HG02798 (cell line): ENCODE measurements around the gene F10.
"Not testable (repeated sequence)": the region's sequence is repeated elsewhere in the genome, so short reads cannot be mapped to it uniquely, and the experiment has no call there.

Experiments used
- ATAC-seq: cut with Tn5 transposase; IDR thresholded peaks from one replicate; pipeline ENCODE4 v1.9.1; 2021; ENCODE audit warnings: mild to moderate bottlenecking; ENCODE audit not compliant: unreplicated experiment, poor library complexity

The F10 gene

DNA sequence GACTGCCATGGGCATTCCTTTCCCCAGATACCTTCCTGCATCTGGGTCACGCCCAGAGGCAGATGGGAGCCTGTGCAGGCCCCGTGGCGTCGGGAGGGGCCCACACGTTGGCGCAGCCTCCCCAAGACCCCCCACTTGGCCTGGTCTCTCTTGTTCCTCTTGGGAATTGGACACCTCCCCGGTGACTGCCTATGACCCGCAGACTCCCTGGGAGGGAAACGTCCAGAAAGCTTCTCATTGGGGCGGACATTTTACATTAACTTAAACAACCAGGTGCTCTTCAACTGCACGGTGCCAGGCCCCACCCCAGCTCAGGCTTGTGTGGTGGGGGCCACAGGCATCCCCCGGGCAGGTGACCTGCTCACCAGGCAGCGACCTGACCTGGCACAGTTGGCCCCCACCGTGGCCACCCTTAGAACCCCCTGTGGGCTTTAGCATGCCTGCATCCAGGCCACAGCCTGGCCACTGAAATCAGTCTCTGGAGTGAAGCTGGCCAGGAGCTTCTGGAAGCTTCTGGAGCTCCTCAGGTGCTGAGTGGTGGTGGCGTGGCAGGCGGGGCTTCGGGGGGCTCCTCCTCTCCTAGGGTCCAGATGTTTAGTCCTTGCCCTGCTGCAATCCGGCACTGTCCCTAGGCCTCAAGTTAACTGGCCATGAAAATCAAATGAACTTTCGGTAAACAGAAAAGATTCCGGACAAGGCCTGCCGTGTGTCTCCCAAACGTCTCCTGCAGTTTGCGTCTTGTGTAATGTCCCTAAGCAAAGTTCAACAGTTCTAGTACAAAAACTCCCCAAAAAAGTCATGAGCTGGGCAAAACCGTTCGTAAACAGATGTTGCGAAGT is 27.3 kb downstream of the F10 start:
- no peak for ATAC-seq

DNA sequence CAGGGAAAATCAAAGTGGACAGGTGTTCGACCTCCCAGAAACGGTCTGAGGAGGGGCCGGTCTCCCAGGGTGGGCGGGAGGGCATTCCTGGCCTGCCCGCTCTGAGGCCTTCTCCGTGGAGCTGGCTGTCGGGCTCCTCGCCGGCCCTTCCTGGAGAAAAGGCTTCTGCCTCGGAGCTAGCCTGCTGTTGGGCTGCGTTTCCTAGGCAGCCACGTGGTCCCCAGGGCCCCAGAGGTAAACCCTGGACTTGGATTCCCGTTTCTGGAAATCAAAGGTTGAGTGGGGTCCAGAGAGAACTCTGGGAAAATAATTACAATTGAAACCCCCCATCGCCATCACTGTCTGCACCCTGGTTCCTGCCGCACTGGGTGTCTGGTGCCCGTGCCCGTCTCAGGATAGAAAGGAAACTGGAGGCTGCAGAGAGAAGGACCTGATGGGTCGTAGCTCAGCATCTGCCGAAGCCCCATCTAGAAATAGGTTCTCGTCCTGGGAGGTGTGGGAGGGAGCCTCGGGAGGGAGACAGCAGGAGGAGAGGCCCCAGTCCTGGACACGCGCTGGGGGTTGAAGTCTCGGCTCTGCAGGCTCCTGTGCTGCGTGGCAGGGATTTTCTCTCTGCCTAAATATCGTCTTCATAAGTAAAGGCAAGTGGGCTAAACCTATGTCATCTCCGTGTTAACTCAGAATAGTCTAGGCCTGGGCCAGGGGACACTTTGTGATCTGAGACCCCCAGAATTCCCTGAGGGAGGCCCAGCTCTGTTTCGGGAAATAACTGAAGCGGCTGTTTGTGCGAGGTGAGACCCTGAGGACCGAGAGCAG is 28.2 kb downstream of the F10 start:
- no peak for ATAC-seq

DNA sequence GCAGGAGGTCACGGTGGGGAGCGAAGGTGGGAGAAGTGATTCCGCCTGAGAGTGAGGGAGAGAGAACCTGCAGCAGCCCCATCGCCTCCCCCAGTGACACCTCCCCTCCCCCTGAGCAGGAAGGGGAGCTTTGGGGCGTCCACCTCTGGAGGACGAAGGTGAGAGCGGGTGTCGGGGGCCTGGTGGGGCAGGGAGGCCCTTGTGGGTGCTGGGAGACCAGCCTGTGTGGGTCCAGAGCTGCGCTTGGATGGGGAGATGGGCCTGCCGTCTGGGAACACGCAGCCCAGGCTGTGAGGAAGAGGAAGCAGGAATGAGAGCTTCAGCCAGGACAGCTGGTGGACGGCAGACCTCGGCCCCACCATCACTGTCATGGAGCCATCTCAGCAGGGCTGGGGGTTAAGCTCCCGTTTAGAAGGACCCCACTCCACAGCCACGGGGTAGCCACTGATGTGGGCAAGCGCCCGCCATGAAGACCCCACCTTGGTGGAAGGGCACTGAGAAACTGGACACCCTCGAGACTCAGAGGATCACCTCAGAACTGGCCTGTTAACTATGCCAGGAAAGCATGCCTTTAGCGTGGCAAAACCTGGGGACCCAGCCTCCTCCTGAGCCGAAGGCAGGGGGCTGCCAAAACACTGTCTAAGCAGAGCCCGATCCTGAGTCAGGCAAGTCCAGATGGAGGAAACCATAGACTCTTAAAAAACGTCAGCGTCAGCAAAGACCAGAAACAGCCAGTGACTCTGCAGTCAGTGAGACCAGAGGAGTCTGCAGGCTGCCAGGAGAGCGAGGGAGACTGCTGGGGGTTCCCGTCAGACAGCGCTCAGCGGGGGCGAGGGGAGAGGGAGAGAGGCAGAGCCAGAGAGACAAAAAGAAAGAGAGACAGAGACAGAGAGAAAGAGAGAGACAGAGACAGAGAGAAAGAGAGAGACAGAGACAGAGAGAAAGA is 29.4 kb downstream of the F10 start:
- no peak for ATAC-seq

DNA sequence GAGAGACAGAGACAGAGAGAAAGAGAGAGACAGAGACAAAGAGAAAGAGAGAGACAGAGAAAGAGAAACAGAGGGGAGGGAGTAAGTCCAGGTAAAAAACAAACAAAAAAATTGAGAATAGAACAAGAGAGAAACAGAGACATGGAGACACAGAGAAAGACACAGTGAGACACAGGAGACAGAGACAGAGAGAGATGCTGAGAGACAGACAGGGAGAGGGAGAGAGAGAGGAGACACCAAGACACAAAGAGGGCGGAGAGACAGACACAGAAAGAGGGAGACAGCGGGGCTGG is 30.0 kb downstream of the F10 start:
- no peak for ATAC-seq

DNA sequence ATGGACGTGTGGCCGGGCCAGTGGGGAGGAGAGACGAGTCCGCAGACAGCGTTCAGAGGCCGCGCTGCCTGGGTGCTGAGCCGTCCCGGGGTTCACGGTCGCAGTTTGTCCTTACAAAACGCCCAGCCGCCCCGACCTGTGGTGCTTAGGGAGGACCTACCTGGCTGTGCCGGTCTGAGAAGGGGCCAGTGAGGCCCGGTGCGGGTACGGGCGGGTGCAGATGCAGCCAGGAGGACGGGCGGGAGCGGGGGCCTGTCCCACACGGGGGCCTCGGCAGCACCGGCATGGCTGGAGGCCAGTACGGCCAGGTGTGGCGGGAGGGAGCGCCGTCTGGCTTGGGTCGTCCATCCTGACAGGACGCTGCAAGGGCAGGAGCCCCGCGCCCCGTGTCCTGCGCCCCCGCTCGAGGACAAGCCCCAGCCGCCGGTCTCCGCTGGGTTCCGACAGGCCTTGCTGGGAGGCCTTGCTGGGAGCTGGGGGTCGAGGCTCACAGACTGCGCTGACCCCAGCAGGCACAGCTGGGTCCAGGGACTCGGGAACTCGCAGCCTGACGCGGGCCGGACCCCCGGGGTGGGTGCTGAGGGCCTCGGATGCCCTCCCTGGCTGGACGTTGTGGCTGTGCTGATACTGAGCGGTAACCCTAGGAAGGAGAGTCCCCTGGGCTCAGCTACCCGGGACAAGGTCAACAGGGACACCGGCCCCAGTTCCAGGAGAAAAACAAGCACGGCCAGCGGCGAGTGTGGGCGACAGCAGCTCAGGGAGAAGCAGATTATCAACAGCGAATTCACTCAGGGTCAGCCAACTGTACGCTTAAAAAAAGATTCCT is 30.6 kb downstream of the F10 start:
- peak; percentile 28 for ATAC-seq

DNA sequence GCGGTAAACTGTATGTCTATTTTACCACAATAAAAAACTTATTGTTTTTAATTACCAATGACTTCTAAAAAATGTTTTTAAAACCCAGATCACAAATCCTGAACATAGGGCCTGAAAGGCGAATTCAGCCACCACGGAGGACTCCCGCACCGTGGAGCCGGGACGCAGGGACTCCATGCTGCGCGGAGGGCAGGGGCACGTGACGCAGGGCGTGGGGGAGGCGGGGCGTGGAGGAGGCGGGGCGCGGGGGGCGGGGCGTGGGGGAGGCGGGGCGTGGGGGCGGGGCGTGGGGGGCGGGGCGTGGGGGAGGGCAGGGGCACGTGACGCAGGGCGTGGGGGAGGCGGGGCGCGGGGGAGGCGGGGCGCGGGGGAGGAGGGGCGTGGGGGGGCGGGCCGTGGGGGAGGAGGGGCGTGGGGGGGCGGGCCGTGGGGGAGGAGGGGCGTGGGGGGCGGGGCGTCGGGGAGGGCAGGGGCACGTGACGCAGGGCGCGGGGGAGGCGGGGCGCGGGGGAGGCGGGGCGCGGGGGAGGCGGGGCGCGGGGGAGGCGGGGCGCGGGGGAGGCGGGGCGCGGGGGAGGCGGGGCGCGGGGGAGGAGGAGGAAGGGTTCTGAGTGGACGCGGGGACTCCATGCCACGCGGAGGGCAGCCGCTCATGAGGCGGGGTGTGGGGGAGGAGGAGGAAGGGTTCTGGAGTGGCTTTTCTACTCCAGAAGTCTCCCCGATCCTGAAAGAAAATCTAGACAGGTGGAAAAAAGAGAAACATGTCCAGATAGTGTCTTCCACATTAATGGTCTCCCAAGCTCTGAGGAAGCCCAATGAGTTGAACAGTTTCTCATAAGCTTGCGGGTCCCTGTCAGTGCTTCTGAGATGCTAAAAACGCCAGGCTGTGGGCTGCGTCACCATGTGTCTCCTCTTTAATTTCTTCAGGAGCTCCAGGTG is 31.5 kb downstream of the F10 start:
- peak; percentile 66 for ATAC-seq

DNA sequence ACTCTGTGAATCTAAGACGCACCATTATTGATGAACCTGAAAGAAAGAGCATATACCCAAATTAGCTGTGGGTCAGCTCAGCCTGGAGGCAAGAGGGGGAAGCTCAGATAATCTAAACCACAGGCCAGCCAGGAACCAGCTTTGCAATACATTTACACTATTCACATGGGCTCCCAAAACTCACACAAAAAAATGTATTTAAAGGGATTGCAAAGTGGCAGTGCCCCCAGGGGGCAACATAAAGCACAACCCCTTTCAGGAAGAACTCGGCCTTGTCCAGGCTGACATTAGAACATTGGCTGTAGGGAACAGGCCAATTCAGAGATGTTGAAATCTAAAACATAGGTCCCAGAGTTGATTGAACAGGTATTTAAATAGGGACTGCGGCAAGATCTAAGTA is 32.6 kb downstream of the F10 start:
- no peak for ATAC-seq

DNA sequence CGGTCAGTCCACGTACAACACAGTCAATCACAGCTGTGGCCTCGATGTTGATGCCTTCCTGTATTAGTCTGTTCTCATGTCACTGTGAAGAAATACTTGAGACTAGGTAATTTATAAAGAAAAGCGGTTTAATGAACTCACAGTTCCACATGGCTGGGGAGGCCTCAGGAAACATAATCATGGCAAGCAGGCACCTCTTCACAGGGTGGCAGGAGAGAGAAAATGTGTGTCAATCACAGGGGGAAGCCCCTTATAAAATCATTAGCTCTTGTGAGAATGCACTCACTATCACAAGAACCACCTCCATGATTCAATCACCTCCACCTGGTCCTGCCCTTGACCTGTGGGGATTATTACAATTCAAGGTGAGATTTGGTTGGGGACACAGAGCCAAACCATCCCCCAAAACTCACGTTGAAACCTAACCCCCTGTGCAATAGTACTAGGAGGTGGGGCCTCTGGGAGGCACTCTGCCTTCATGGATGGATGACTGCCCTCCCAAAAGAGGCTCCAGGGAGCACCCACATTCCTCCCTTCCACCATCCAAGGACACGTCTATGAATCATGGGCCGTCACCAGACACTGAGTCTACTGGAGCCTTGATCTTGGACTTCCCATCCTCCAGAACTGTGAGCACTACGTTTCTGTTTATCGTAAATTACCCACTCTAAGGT is 33.5 kb downstream of the F10 start:
- ATAC-seq = no peak

DNA sequence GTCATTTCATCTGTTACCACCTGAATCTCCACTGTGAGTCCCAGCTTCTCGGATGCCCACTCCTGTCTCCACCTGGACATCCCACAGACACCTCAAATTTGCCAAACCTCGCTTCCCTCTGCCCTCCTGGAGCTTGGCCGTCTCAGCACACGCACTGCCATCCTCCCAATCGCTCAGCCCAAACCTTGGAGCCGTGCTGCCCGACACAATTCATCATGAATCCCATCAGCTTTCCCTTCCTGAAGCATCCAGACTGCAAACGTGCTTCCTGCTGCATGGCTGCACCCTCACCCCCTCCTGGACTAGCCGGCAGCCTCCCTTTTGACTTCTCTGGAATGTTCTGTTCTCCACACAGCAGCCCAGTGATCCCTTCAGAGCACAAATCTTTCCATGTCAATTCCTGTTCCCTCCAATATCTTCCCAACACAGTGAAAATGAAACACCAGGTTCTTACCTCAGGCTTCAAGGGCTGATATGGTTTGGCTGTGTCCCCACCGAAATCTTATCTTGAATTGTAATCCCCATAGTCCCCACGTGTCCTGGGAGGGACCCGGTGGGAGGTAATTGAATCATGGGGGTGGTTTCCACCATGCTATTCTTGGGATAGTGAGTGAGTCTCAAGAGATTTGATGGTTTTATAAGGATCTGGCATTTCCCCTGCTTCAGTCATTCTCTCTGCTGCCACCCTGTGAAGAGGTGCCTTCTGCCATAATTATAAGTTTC is 34.8 kb downstream of the F10 start:
- ATAC-seq = no peak

DNA sequence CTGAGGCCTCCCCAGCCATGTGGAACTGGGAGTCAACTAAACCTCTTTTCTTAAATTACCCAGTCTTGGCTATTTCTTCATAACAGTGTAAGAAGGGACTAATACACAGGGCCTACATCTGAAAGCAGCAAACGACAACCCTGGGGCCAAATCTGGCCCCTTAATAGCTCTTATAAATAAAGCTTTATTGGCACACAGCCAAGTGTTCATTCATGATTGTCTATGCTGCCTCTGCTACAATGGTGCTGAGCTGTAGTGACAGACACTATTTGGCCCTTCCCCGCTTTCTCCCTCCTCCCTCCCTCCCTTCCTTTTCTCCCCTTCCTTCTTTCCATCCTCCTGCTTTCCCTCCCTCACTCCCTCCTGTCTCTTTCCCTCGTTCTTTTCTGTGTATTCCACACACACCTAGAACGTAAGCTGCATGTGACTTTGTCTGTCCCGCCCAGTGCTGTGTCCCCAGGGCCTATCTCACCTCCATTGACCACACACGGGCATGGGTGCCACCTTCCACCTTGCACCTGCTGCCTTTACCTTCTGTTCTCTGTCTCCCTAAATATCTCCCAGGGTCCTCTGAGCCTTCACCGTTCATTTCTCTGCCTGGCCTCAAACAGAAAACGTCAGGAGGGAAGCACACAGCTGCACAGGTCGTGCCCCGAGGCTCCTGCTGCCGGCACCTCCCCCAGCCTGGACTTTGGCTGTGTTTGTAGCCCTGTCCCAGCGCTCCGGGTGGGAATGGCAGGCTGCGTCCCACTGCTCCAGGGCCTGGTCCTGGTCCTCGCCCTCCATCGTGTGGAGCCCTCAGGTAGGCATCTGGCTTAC is 35.5 kb downstream of the F10 start, which contains the start of gene PROZ:
TSS of gene PROZ (plus strand) at position 720 of the 819 bp plus-strand sequence. CDS start at position 733, 13 bp downstream.
- ATAC-seq = no peak

DNA sequence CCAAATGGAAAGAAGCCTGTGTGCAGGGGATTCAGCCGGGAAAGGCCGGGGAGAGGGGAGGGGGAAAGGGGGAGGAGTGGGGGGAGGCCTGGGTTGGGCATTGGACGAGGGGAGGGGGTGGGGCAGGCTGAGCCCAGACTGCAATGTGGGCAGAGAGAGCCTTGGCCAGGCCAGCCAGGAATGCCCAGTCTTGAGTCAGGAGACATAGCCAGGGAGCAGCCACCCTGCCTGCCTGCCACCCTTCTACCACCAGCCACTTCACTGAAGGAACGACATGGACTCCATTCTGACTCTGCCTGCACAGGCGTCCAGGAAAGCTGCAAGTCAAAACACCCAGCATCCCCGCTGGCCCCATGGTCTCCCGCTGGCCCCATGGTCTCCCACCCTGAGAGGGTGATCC is 36.3 kb downstream of the F10 start:
- no peak for ATAC-seq

DNA sequence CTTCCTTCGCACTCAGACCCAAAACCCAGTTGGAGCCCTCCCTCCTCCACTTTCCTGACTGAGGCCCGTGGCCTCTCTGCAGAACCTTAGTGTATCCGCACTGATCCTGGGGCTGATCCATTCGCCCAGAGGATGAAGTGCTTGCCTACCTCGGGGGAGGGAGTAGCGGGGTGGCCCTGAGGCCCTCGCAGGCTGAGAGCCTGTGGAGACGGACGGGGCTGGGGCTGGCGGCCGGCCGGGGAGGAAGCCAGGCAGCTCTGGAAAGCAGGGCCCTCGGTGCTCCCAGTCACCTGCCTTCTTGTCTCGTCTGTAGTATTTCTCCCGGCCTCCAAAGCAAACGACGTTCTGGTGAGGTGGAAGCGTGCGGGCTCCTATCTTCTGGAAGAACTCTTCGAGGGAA is 37.1 kb downstream of the F10 start:
- ATAC-seq = no peak

DNA sequence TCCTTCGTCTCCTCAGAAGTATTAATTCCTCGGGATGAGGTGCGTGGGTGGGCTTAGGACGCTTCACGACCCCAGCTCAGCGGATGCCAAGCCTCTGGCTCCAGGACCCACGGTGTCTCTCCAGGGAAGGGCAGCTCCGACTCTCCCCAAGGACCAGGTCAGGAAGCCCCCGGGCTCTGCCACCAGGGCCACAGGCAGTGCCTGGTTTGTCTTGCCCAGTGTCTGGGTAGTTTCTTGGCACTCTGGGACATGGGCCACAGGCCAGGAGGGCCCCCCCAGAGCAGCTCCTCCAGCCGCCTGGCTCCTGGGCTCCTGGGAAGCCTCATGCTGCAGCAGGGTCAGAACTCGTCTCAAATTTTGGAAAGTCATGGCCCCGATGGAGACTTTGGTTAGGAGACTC is 38.4 kb downstream of the F10 start:
- no peak for ATAC-seq

DNA sequence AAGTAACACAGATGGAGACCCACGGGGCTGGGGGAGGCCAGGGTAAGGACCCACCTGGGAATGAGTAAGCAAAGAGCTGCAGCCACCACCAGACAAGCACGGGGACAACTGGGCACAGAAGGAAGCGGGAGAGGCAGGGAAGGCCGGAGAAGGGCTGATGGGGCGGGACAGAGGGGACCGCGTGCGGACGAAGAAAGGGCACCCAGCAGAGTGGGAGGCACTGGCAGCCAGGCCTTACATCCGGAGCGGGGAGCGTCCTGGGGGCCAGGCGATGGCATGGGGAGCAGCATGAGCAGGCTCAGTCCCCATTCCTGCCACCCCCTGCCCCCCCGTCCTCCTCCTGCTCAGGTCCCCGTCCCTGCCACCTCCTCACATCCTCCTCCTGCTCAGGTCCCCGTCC is 38.8 kb downstream of the F10 start:
- ATAC-seq = no peak

DNA sequence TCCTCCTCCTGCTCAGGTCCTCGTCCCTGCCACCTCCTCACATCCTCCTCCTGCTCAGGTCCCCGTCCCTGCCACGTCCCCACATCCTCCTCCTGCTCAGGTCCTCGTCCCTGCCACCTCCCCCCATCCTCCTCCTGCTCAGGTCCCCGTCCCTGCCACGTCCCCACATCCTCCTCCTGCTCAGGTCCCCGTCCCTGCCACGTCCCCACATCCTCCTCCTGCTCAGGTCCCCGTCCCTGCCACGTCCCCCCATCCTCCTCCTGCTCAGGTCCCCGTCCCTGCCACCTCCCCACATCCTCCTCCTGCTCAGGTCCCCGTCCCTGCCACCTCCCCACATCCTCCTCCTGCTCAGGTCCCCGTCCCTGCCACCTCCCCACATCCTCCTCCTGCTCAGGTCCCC is 39.4 kb downstream of the F10 start:
- ATAC-seq = not testable (repeated sequence)

DNA sequence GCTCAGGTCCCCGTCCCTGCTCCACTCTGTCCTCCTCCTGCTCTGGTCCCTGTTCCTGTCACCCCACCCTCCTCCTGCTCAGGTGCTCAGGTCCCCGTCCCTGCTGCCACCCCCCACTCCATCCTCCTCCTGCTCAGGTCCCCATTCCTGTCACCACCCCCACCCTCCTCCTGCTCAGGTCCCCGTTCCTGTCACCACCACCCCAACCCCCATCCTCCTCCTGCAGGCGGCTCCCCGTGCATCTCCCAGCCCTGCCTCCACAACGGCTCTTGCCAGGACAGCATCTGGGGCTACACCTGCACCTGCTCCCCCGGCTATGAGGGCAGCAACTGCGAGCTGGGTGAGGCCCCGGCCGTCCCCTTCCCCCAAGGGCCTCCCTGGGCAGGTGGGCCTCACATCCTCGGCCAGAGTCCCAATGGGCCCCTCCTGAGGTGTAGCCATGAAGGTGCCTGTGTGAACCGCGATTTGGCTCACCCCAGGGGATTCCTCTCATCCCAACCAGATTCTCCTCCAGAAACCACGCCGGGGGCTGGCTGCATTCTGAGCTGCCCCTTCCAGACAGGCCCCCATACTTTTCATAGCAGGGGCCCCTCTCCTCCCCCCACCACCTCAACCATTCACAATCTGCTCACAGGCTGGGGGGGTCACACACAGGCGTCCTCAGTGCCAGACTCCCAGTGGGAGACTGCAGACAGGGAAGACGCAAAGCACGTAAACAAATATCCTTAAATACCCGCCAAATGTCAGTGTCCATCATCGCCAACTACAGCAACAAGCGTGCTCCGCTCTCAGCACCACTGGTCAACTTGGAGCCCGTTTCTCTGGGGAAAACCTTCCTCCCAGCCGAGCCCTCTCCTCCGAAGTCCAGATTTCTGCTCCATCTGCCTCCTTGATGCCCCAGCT is 40.4 kb downstream of the F10 start:
- no peak for ATAC-seq
